ENCODE measurements around the gene MYO5A. TPM values are rescaled to one million over a fixed set of nuclear protein-coding genes. Genes with fewer than 3 reads are reported as not detected.
"Not testable (repeated sequence)": the region's sequence is repeated elsewhere in the genome, so short reads cannot be mapped to it uniquely, and the experiment has no call there.

Gene MYO5A
- total and polyA plus RNA-seq, 2 donors (not counting 1 experiment from before 2014, with no cell fraction given) = 12.2 to 44.4 TPM

GRCh38 chr15:52445553-52445952, 83.1 kb downstream of the MYO5A start:
- no peak overlapping the region for H3K9ac ChIP-seq (ENCODE audit: low read length)
- ATAC-seq (ENCODE audit: low read depth) = no peak
- no peaks in the 10 kb centered on the region for H3K27me3 Mint-ChIP-seq
- H3K79me2 ChIP-seq (ENCODE audit: control insufficient read depth, insufficient read depth, low read length) = peaks cover 91% of the 10 kb centered on the region
- POLR2A ChIA-PET = no interaction called here
- no peaks in the 10 kb centered on the region for H3K9me3 Mint-ChIP-seq (ENCODE audit: insufficient read depth)
- CTCF ChIA-PET = interaction anchor here (0.6 kb wide), 1 partner anchor 155 kb away, joined by 3 read pairs; no protein-coding TSS in a partner anchor
- H3K4me3 Mint-ChIP-seq = no peak overlapping the region
- no peaks in the 10 kb centered on the region for H3K36me3 ChIP-seq (replicated peaks in 1 of 2; ENCODE audit: control extremely low read depth in 1 of 2, control insufficient read depth in 1 of 2, extremely low read depth in 1 of 2, insufficient read depth in 2 of 2, low read length in 1 of 2)
- H3K4me1 Mint-ChIP-seq = peaks cover 35% of the 10 kb centered on the region
- H4K20me1 ChIP-seq (ENCODE audit: control insufficient read depth, insufficient read depth, low read length, poor library complexity, severe bottlenecking) = peaks cover 70% of the 10 kb centered on the region
- H3K27ac Mint-ChIP-seq = no peak overlapping the region
- no peak for DNase-seq
- no peak overlapping the region for H3K4me3 ChIP-seq (ENCODE audit: control extremely low read depth in 1 of 5, extremely low read depth in 1 of 5, insufficient read depth in 1 of 5, low read depth in 2 of 5, low read length in 4 of 5)
- H3K9me3 ChIP-seq (ENCODE audit: control extremely low read depth in 1 of 3, control insufficient read depth in 2 of 3, insufficient read depth in 1 of 3, low read length in 2 of 3) = no peaks in the 10 kb centered on the region
- no peak for TF ChIP-seq EZH2 (IDR thresholded peaks at IDR 0.05; ENCODE audit: borderline replicate concordance, insufficient read depth, low read depth, low read length, poor library complexity, severe bottlenecking)
- TF ChIP-seq CTCF (IDR thresholded peaks at IDR 0.05) = no peak
- H3K27me3 ChIP-seq (replicated peaks in 1 of 4; ENCODE audit: control extremely low read depth in 1 of 4, control insufficient read depth in 3 of 4, insufficient read depth in 4 of 4, low read length in 3 of 4) = no peaks in the 10 kb centered on the region
- H2AFZ ChIP-seq (ENCODE audit: insufficient read depth, low read depth, low read length, poor library complexity, severe bottlenecking) = no peak overlapping the region
- H3K4me2 ChIP-seq (replicated peaks; ENCODE audit: low read depth, low read length, poor library complexity, severe bottlenecking) = no peak overlapping the region
- no peak overlapping the region for H3K27ac ChIP-seq (ENCODE audit: low read length in 2 of 2)
- 97% methylated on average over 7 of the region's 7 CpGs for WGBS (ENCODE audit: insufficient coverage)
- peaks cover 0 to 5% of the 10 kb centered on the region in 2 donors for H3K4me1 ChIP-seq (ENCODE audit: control insufficient read depth in 2 of 2, insufficient read depth in 2 of 2, low read length in 2 of 2)
- intact Hi-C loops (cut with micrococcal nuclease) = no loop called here

GRCh38 chr15:52443205-52443604, 85.5 kb downstream of the MYO5A start:
- H3K9ac ChIP-seq (ENCODE audit: low read length); H3K4me2 ChIP-seq (replicated peaks; ENCODE audit: low read depth, low read length, poor library complexity, severe bottlenecking); H3K27ac ChIP-seq (ENCODE audit: low read length in 2 of 2); DNase-seq; H3K9me3 Mint-ChIP-seq (ENCODE audit: insufficient read depth); H2AFZ ChIP-seq (ENCODE audit: insufficient read depth, low read depth, low read length, poor library complexity, severe bottlenecking); H3K36me3 ChIP-seq (replicated peaks in 1 of 2; ENCODE audit: control extremely low read depth in 1 of 2, control insufficient read depth in 1 of 2, extremely low read depth in 1 of 2, insufficient read depth in 2 of 2, low read length in 1 of 2); H3K9me3 ChIP-seq (ENCODE audit: control extremely low read depth in 1 of 3, control insufficient read depth in 2 of 3, insufficient read depth in 1 of 3, low read length in 2 of 3); H3K27ac Mint-ChIP-seq; intact Hi-C loops (cut with micrococcal nuclease); H3K4me3 Mint-ChIP-seq; H3K4me1 ChIP-seq (ENCODE audit: control insufficient read depth in 2 of 2, insufficient read depth in 2 of 2, low read length in 2 of 2); ATAC-seq (ENCODE audit: low read depth); H3K4me3 ChIP-seq (ENCODE audit: control extremely low read depth in 1 of 5, extremely low read depth in 1 of 5, insufficient read depth in 1 of 5, low read depth in 2 of 5, low read length in 4 of 5); H3K27me3 Mint-ChIP-seq; H3K27me3 ChIP-seq (replicated peaks in 1 of 4; ENCODE audit: control extremely low read depth in 1 of 4, control insufficient read depth in 3 of 4, insufficient read depth in 4 of 4, low read length in 3 of 4); POLR2A ChIA-PET: not testable (repeated sequence)
- CTCF ChIA-PET = interaction anchor here (1.1 to 1.6 kb wide), 2 partner anchors 24 to 126 kb away, joined by 3 to 8 read pairs; partner anchors contain the start of gene ARPP19
- H3K79me2 ChIP-seq (ENCODE audit: control insufficient read depth, insufficient read depth, low read length) = peaks cover 80% of the 10 kb centered on the region
- peaks cover 42% of the 10 kb centered on the region for H3K4me1 Mint-ChIP-seq
- no CpG with 5 or more reads among the region's 6 CpGs for WGBS (ENCODE audit: insufficient coverage)
- peaks cover 73% of the 10 kb centered on the region for H4K20me1 ChIP-seq (ENCODE audit: control insufficient read depth, insufficient read depth, low read length, poor library complexity, severe bottlenecking)

All from B cell (primary cell).